HCT116 (cell line): ENCODE data around the gene CFAP53. TPM values are rescaled to one million over a fixed set of nuclear protein-coding genes. Genes with fewer than 3 reads are reported as not detected.

Experiments
- ATAC-seq: fragments of 200-7000 bp; cut with Tn5 transposase; 2 replicates; pipeline ENCODE4 v1.9.1; 2020; ENCODE audit warnings: mild to moderate bottlenecking, moderate library complexity
- BruUV-seq: library from RNA; stranded (reverse); fragments of 400-500 nt; replicated peaks from 2 replicates; lab custom pipeline; 2021; lab: Mats Ljungman, UMichigan
- CTCF ChIA-PET: fragments of 300-600 bp; sonication (Branson Sonifier 250); formaldehyde crosslinking; loops from one replicate; lab custom pipeline; 2021; ENCODE audit warnings: antibody characterized with exemption; lab: Charles Lee
- POLR2A ChIA-PET: fragments of 300-600, 350-600 bp; sonication (Branson Sonifier 250); formaldehyde crosslinking; loops from one replicate; lab custom pipeline; 2021; ENCODE audit warnings: antibody characterized with exemption; lab: Charles Lee
- RAD21 ChIA-PET, 2 experiments: fragments of 300-600 bp; sonication (Branson Sonifier 250); formaldehyde crosslinking; loops; one replicate each; lab custom pipeline; 2023; ENCODE audit warnings: low total read pairs in 2 of 2; ENCODE audit not compliant: uncharacterized antibody in 2 of 2, unreplicated experiment in 2 of 2, low non-redundant PET in 1 of 2; lab: Charles Lee
- DNase-seq: peaks from one replicate; pipeline ENCODE4 v3.0.0-alpha.2; 2010; ENCODE audit warnings: low read depth, low spot score
- H2AFZ ChIP-seq: fragments of 200-600 bp; shearing (Covaris generic), sonication (generic); 2 replicates; pipeline ENCODE4 v1.6.1; 2017; ENCODE audit warnings: low read depth, mixed run types, mixed read lengths, antibody characterized with exemption, low read length; ENCODE audit not compliant: poor library complexity, severe bottlenecking
- H3K27ac ChIP-seq: 2 replicates; pipeline ENCODE4 v1.5.1; 2012; ENCODE audit warnings: low read depth, low read length
- H3K27me3 ChIP-seq: fragments of 200-600 bp; sonication (generic); 2 replicates; pipeline ENCODE4 v1.6.1; 2016; ENCODE audit warnings: mixed run types, low read length, mixed read lengths; ENCODE audit not compliant: insufficient read depth
- H3K36me3 ChIP-seq, 2 experiments: fragments of 200-500 bp in 1 of 2; fragments of 200-600 bp in 1 of 2; sonication (Bioruptor generic) in 1 of 2; sonication (generic) in 1 of 2; 2 replicates each; pipeline versions ENCODE4 v1.5.1 to v1.6.1; 2014 to 2016; ENCODE audit warnings: low read length in 2 of 2, inconsistent platforms in 1 of 2, mixed read lengths in 1 of 2, mixed run types in 1 of 2; ENCODE audit not compliant: insufficient read depth in 2 of 2, control insufficient read depth in 1 of 2
- H3K4me1 ChIP-seq, 2 experiments: fragments of 200-600 bp in 1 of 2; sonication (generic) in 1 of 2; 2 replicates each; pipeline versions ENCODE4 v1.5.1 to v1.6.1; 2012 to 2017; ENCODE audit warnings: low read length in 2 of 2, inconsistent platforms in 1 of 2, mild to moderate bottlenecking in 1 of 2, mixed read lengths in 1 of 2, mixed run types in 1 of 2, moderate library complexity in 1 of 2; ENCODE audit not compliant: insufficient read depth in 2 of 2, control insufficient read depth in 1 of 2
- H3K4me2 ChIP-seq: fragments of 200-600 bp; sonication (generic); 2 replicates; pipeline ENCODE4 v1.6.1; 2017; ENCODE audit warnings: mixed run types, low read length, mixed read lengths
- H3K4me3 ChIP-seq, 2 experiments: fragments of 200-600 bp in 1 of 2; sonication (generic) in 1 of 2; replicated peaks in 1 of 2; 2 replicates each; pipeline ENCODE4 v1.5.1; 2011 to 2016; ENCODE audit warnings: low read length in 2 of 2, control low read depth in 1 of 2, low read depth in 1 of 2, mild to moderate bottlenecking in 1 of 2, mixed read lengths in 1 of 2, mixed run types in 1 of 2
- H3K79me2 ChIP-seq: fragments of 200-600 bp; sonication (generic); 2 replicates; pipeline ENCODE4 v1.6.1; 2017; ENCODE audit warnings: mild to moderate bottlenecking, mixed run types, low read length, moderate library complexity, mixed read lengths; ENCODE audit not compliant: insufficient read depth
- H3K9ac ChIP-seq: fragments of 200-600 bp; sonication (generic); 2 replicates; pipeline ENCODE4 v1.6.1; 2016; ENCODE audit warnings: low read length, mixed read lengths
- H3K9me2 ChIP-seq: fragments of 200-600 bp; sonication (generic), shearing (Covaris generic); 2 replicates; pipeline ENCODE4 v1.6.1; 2017; ENCODE audit warnings: mixed run types, mild to moderate bottlenecking, moderate library complexity; ENCODE audit not compliant: insufficient read depth
- H3K9me3 ChIP-seq, 2 experiments: fragments of 200-500 bp in 1 of 2; fragments of 200-600 bp in 1 of 2; sonication (Bioruptor generic) in 1 of 2; sonication (generic) in 1 of 2; 2 replicates each; pipeline ENCODE4 v1.6.1; 2014 to 2017; ENCODE audit warnings: low read length in 2 of 2, mixed read lengths in 2 of 2, inconsistent platforms in 1 of 2, low read depth in 1 of 2, mild to moderate bottlenecking in 1 of 2, mixed run types in 1 of 2, moderate library complexity in 1 of 2; ENCODE audit not compliant: control insufficient read depth in 1 of 2, insufficient read depth in 1 of 2
- H4K20me1 ChIP-seq: fragments of 200-600 bp; sonication (generic), shearing (Covaris generic); 2 replicates; pipeline ENCODE4 v1.6.1; 2017; ENCODE audit warnings: mixed run types, mild to moderate bottlenecking, moderate library complexity; ENCODE audit not compliant: insufficient read depth
- ELF1 ChIP-seq: IDR thresholded peaks from 2 replicates; pipeline ENCODE4 v1.6.1; 2012; ENCODE audit warnings: low read depth, borderline replicate concordance
- EZH2phosphoT487 ChIP-seq: fragments of 200-600 bp; IDR thresholded peaks from 2 replicates; pipeline ENCODE4 v1.6.1; 2018; ENCODE audit warnings: antibody characterized with exemption, borderline replicate concordance
- JUND ChIP-seq: IDR thresholded peaks from 2 replicates; pipeline ENCODE4 v1.6.1; 2012
- POLR2A ChIP-seq: IDR thresholded peaks from 2 replicates; pipeline ENCODE4 v1.7.0; 2011; ENCODE audit warnings: borderline replicate concordance; ENCODE audit not compliant: insufficient read depth, insufficient read length; ENCODE audit errors: extremely low read depth
- POLR2AphosphoS5 ChIP-seq: IDR thresholded peaks from 2 replicates; pipeline ENCODE4 v1.6.1; 2011; ENCODE audit warnings: mild to moderate bottlenecking, low read depth, low read length, moderate library complexity
- RAD21 ChIP-seq: IDR thresholded peaks from 2 replicates; pipeline ENCODE4 v1.6.1; 2012; ENCODE audit warnings: low read depth, mild to moderate bottlenecking
- SIN3A ChIP-seq: IDR thresholded peaks from 2 replicates; pipeline ENCODE4 v1.6.1; 2012; ENCODE audit warnings: low read depth
- SRF ChIP-seq: IDR thresholded peaks from 2 replicates; pipeline ENCODE4 v1.6.1; 2012; ENCODE audit warnings: low read depth
- TCF7L2 ChIP-seq: IDR thresholded peaks from 2 replicates; pipeline ENCODE4 v1.7.0; 2011; ENCODE audit warnings: borderline replicate concordance, inconsistent platforms; ENCODE audit not compliant: insufficient read depth, insufficient read length; ENCODE audit errors: extremely low read depth
- YY1 ChIP-seq: IDR thresholded peaks from 2 replicates; pipeline ENCODE4 v1.6.1; 2011; ENCODE audit warnings: low read length, low read depth, moderate library complexity, mild to moderate bottlenecking; ENCODE audit not compliant: insufficient replicate concordance; ENCODE audit errors: extremely low read depth
- ZFX ChIP-seq: fragments of 450-650 bp; IDR thresholded peaks from 2 replicates; pipeline ENCODE4 v1.6.1; 2017
- intact Hi-C: fragments of 100-400 bp; cut with micrococcal nuclease; formaldehyde crosslinking; loops from 2 replicates; pipeline ENCODE4 v1.10.0; 2022
- total RNA-seq: library from RNA; stranded (reverse); gene quantifications from one replicate; pipeline ENCODE4 v1.2.1, GENCODE V29; 2021; ENCODE audit not compliant: unreplicated experiment
- TF ChIP-seq, protein P1 (sequence below), 3 experiments: fragments of 200-600 bp in 1 of 3; sonication (generic) in 1 of 3; IDR thresholded peaks in 2 of 3; conservative IDR thresholded peaks in 1 of 3; 2 replicates each; pipeline ENCODE4 v1.5.1; 2012 to 2017; ENCODE audit warnings: low read depth in 2 of 3, low read length in 2 of 3, antibody characterized with exemption in 1 of 3, borderline replicate concordance in 1 of 3, control low read depth in 1 of 3, mild to moderate bottlenecking in 1 of 3, mixed read lengths in 1 of 3, mixed run types in 1 of 3, moderate library complexity in 1 of 3; ENCODE audit not compliant: insufficient read depth in 1 of 3

Gene CFAP53
- total RNA-seq, 1 experiment from 2014 or later, result 1.1 TPM

DNA sequence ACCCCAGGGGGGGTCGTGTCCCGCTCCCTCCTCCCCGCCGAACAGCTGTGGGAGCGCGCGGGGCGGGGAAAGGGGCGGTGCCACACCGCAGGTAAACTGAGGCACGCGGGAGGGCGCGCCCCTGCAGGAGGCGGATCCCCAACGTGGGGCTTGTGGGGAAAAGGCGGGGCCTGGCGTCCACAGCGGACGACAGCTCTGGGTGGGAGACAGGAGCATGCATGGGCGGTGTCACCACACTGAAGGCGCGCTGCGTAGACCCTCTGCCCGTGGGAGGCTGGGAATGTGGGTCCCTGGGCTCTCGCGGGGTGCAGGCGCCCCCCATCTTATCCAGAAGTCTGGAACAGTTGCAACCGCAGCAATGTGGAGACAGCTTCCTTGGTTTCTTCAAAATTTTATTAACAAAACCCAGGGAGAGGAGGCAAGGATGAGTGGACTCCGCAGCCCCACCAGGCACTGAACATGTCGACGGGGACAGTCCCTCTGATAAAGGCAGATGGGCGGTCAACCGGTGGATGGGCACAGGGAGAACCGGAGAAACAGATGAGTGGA, 15.8 kb upstream of the CFAP53 start (continued):
- no peak for TF ChIP-seq EZH2phosphoT487

DNA sequence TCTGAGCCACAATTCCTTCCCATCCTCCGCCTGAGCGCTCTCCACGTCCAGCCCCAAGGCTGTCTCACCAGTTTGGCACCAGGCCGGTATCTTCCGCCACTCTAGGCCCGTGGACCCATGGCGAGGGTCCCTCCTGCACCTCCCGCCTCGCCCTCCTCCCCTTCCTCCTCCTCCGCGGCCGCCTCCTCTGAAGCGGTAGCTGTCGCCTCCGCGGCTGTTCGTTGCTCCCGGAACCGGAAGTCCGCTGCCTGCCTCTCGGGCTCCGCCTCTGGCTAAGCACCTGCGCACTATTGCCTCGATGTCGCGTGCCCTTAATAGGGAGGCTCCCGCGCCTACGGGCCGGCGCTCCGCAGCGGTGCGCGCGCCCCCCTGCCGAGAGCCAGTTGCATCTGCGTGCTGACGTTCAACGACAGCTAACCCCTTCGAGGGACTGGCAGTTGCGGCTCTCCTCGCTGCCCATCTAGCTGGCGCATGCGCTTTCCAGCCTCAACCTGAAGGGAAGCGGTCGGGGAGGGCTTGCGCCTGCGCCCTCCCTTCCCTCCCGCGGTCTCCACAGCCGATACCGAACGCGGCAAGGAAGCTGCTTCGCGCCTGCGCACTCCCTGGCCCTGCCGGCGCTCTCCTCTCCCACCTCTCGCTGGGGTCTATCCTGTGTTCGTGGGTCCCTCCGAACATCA, 15.1 kb upstream of the CFAP53 start, which contains the start of gene MBD1:
Gene MBD1, minus strand, starts transcription at position 229 of the 677 bp plus-strand sequence. CDS start 1,531 bp downstream, outside the sequence.
- Histone ChIP-seq H3K9me3 (no peaks in the 10 kb centered on the region), H3K27ac (peak within 1 kb of the TSS; percentile 77), H3K4me2 (peak within 1 kb of the TSS; percentile 85), H3K4me3 (peak within 1 kb of the TSS; percentile 70 to 100), H3K9me2 (no peaks in the 10 kb centered on the region), H3K27me3 (no peaks in the 10 kb centered on the region), H3K4me1 (peaks cover 10 to 37% of the 10 kb centered on the region in 2 experiments; a peak in 3 of 4 replicates), H3K79me2 (peaks cover 50% of the 10 kb centered on the region), H3K9ac (peak within 1 kb of the TSS; percentile 75), H3K36me3 (peaks cover 16 to 59% of the 10 kb centered on the region in 2 experiments), H2AFZ (no peak within 1 kb of the TSS), H4K20me1 (no peaks in the 10 kb centered on the region)
- CTCF ChIA-PET, result interaction anchor here (0.7 to 1.4 kb wide), 4 partner anchors 75 to 148 kb away, joined by 3 to 7 read pairs (median 4); no protein-coding TSS in a partner anchor
- ATAC-seq, result peak; percentile 89
- POLR2A ChIA-PET, result interaction anchor here (0.7 to 1.6 kb wide), 5 partner anchors 9 to 794 kb away, joined by 3 to 4 read pairs (median 3); partner anchors contain the start of gene SKA1
- peak; percentile 85 for TF ChIP-seq YY1
- no peak for TF ChIP-seq RAD21
- TF ChIP-seq, protein P1, sequence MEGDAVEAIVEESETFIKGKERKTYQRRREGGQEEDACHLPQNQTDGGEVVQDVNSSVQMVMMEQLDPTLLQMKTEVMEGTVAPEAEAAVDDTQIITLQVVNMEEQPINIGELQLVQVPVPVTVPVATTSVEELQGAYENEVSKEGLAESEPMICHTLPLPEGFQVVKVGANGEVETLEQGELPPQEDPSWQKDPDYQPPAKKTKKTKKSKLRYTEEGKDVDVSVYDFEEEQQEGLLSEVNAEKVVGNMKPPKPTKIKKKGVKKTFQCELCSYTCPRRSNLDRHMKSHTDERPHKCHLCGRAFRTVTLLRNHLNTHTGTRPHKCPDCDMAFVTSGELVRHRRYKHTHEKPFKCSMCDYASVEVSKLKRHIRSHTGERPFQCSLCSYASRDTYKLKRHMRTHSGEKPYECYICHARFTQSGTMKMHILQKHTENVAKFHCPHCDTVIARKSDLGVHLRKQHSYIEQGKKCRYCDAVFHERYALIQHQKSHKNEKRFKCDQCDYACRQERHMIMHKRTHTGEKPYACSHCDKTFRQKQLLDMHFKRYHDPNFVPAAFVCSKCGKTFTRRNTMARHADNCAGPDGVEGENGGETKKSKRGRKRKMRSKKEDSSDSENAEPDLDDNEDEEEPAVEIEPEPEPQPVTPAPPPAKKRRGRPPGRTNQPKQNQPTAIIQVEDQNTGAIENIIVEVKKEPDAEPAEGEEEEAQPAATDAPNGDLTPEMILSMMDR (IDR thresholded peaks at IDR 0.05 in 2 of 3, conservative IDR thresholded peaks at IDR 0.05 in 1 of 3; ENCODE audit: borderline replicate concordance in 1 of 3, insufficient read depth in 1 of 3, low read depth in 2 of 3, low read length in 2 of 3), result no peak
- TF ChIP-seq JUND, result no peak
- TF ChIP-seq SIN3A, result no peak
- TF ChIP-seq SRF, result no peak
- TF ChIP-seq POLR2A, result peak; percentile 87
- no peak for TF ChIP-seq ELF1
- TF ChIP-seq ZFX, result peak; percentile 30; the same call in 1 of the 2 replicates
- TF ChIP-seq POLR2AphosphoS5, result peak; percentile 88
- TF ChIP-seq TCF7L2, result peak; percentile 79
- intact Hi-C loops, result loop anchor here (10.0 kb wide), 1 partner anchor 787 kb away; the partner anchor contains the start of gene RPL17
- no TSS peak for BruUV-seq
- RAD21 ChIA-PET, result interaction anchor here in 1 of 2 experiments (1.2 kb wide), 1 partner anchor 75 kb away, joined by 3 read pairs; no protein-coding TSS in a partner anchor
- peak; percentile 95 for DNase-seq
